Erythroblast (primary cell): Measurements from ENCODE around the gene CTBP2.

Experiments
- DNase-seq, 2 experiments: peaks; one replicate each; lab custom pipeline; 2025; lab: John Stamatoyannopoulos, UW
- GATA1 ChIP-seq: IDR thresholded peaks from 2 replicates; pipeline ENCODE4 v1.6.1; 2011; ENCODE audit warnings: low read depth, mild to moderate bottlenecking, control low read depth, low read length, moderate library complexity
- POLR2A ChIP-seq: IDR thresholded peaks from 2 replicates; pipeline ENCODE4 v1.6.1; 2011; ENCODE audit warnings: mild to moderate bottlenecking, low read length

The CTBP2 gene

DNA sequence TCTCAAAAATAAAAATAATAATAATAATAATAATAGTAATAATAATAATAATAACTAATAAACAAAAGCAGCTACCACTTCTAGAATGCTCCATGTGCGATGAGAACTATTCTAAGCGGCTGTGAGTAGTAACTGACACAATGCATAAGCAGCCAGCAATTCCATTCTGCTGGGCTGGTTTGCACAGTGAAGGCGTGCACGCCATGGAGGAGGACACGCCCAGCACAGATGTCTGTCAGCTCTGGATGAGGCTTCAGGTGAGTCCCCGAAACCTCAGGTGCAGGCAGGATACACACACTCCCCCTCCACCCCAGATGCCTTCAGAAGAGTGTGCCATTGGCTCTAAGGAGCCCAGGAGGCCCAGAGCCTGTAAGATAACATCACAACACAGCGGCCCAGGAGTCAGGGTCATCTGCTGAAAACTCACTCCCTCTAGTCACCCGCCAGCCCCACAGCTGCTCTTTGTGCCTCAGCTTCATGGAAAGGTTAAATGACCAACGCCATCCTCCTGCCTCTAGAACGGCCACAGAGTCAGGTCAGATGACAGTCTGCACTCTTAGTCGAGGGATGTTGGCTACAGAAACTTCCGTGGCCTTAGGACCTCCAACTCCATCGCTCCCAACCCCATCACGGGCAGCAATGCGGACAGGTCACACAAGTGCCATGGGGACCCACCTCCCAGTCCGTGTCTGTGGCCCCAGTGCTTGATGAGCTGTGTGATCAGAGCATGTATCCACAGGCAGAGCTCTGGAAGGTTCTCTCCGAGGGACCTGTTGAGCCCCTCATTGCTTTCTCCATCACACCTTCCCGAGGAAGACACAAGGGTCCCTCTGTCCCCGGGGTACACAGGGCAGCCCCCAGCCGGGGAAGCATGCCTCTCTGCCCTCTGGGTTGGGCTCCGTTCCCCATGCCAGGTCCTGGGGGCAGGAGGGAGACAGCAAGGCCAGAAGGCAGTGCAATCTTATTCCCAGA is 103.9 kb downstream of the CTBP2 start:
- DNase-seq: peak; percentile 14 to 36
- TF ChIP-seq POLR2A (no peak), GATA1 (no peak)

GRCh38 chr10:125055446-125055845 is 104.9 kb downstream of the CTBP2 start:
- DNase-seq: no peak
- TF ChIP-seq POLR2A (no peak), GATA1 (no peak)

- TF ChIP-seq POLR2A (no peak), GATA1 (no peak)
- DNase-seq: no peak
Measured at GRCh38 chr10:125054669-125055268, 105.6 kb downstream of the CTBP2 start.

DNA sequence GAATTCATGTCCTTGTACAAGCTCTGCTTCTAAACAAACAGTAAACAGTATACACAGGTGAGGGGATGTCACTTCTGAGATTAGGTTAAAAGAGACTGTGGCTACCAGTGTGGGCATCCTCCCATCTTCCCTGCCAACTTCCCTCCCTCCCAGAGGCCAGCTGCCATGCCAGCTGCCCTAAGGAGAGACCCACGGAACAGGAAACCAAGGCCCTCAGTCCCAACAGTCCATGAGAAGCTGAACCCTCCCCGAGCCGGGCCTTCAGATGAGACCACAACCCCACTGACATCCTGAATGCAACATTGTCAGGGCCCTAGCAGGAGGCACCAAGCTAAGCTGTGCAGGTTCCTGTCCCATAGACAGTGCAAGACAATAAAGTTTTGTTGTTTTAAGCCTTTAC is 106.1 kb downstream of the CTBP2 start:
- TF ChIP-seq POLR2A (no peak), GATA1 (no peak)
- DNase-seq: no peak

DNA sequence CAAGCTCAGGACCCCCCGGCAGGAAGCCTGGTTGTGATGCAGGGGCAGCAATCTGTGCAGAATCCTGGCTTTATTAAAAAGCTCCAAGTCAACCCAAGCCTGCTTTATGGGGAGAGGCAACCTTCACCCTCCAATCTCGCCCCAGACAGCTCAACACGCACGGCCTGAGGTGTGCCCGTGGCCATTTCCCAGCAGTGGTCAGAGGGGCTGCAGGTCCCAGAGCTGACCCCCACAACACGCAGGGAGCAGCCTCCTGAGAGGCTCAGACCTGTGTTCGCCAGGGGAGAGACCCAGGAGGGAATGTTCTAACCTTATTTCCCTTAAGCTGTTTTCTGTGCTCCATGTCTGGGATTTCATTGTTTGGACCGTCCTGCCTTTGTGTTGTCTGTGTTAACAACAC is 108.2 kb downstream of the CTBP2 start:
- no peak for TF ChIP-seq POLR2A
- no peak for TF ChIP-seq GATA1
- DNase-seq: no peak

GRCh38 chr10:125050383-125050782 is 110.0 kb downstream of the CTBP2 start:
- TF ChIP-seq POLR2A (no peak), GATA1 (no peak)
- peak; percentile 42 to 48 for DNase-seq

GRCh38 chr10:125049216-125049881 is 111.0 kb downstream of the CTBP2 start:
- peak; percentile 84 to 94 for DNase-seq
- TF ChIP-seq POLR2A: no peak
- peak; percentile 69 for TF ChIP-seq GATA1

- DNase-seq: peak; percentile 86 to 90
- TF ChIP-seq POLR2A (no peak), GATA1 (no peak)
Measured at GRCh38 chr10:125048094-125048864, 112.1 kb downstream of the CTBP2 start.

GRCh38 chr10:125043841-125044658 is 116.3 kb downstream of the CTBP2 start:
- TF ChIP-seq POLR2A (no peak), GATA1 (no peak)

DNA sequence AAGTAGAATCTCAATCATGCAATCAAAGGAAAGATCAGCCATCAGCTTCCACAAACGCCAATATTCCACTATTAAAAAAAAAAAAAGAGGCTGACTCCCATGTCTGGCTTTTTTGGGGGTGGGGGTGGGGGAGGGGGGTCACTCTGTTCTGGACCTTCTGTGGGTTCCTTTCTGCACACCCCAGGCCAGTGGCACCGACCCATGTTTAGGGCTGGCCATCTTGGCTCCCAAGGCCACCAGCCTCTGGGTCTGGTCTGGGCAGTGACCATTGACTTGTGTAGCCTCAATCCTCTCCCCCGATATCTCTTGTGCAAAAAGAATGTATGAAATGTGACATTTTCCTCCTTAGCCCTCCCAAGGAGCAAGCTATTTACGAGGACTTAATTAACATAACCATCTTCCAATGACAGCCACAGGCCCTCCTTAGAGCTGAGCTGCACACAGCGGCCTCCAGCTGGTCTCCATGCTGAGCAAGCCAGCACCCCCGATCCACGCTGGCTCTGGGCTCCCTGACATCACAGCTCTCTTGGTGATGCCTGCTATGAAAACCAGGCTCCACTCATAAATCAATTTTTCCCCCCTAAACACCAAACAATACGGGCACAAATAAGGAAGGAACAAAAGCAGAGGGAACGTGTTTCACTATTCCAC is 118.4 kb downstream of the CTBP2 start:
- no peak for TF ChIP-seq POLR2A
- no peak for TF ChIP-seq GATA1
- DNase-seq: no peak

More at GRCh38 chr10:125043841-125044658, 116.3 kb downstream of the CTBP2 start:
- no peak for DNase-seq

GRCh38 chr10:125039354-125039769 is 121.0 kb downstream of the CTBP2 start:
- DNase-seq: no peak
- TF ChIP-seq GATA1 (no peak), POLR2A (no peak)

- TF ChIP-seq POLR2A (no peak), GATA1 (no peak)
- peak; percentile 45 to 58 for DNase-seq
Measured at GRCh38 chr10:125038637-125039036, 121.7 kb downstream of the CTBP2 start.
